Kidney (tissue), 14 donors: ENCODE measurements around the gene PSMD7. TPM values are rescaled to one million over a fixed set of nuclear protein-coding genes. Genes with fewer than 3 reads are reported as not detected.

Experiments
- DNase-seq, 5 donors: peaks; one replicate each; pipeline ENCODE4 v3.0.0-alpha.2; 2013 to 2020
- FAIRE-seq: peaks from 2 replicates; lab custom pipeline; 2012; peaks lifted over from hg19 to GRCh38; lab: Jason Lieb, UNC
- H3K27ac ChIP-seq, 2 donors: one replicate each; pipeline ENCODE4 v1.7.0; 2013; ENCODE audit warnings: low read depth in 2 of 2, low read length in 2 of 2, inconsistent platforms in 1 of 2
- H3K27me3 ChIP-seq: one replicate; pipeline ENCODE4 v1.7.1; 2013; ENCODE audit warnings: low read length, inconsistent platforms; ENCODE audit not compliant: control insufficient read depth, insufficient read depth
- H3K36me3 ChIP-seq, 3 donors: one replicate each; pipeline versions ENCODE4 v1.7.0 to v1.7.1; 2013; ENCODE audit warnings: low read length in 3 of 3, control low read depth in 1 of 3, inconsistent platforms in 1 of 3; ENCODE audit not compliant: insufficient read depth in 3 of 3, control insufficient read depth in 2 of 3
- H3K4me1 ChIP-seq, 3 donors: one replicate each; pipeline versions ENCODE4 v1.7.0 to v1.7.1; 2013; ENCODE audit warnings: low read length in 3 of 3, inconsistent platforms in 1 of 3, low read depth in 1 of 3; ENCODE audit not compliant: control insufficient read depth in 2 of 3, insufficient read depth in 2 of 3
- H3K4me3 ChIP-seq, 3 donors: one replicate each; pipeline versions ENCODE4 v1.7.0 to v1.8.1; 2013; ENCODE audit warnings: low read length in 3 of 3, control low read depth in 1 of 3, inconsistent platforms in 1 of 3
- H3K9ac ChIP-seq, 3 donors: one replicate each; pipeline versions ENCODE4 v1.7.0 to v1.7.1; 2013; ENCODE audit warnings: low read length in 3 of 3, control low read depth in 1 of 3, inconsistent platforms in 1 of 3
- H3K9me3 ChIP-seq, 3 donors: one replicate each; pipeline versions ENCODE4 v1.7.0 to v1.7.1; 2013; ENCODE audit warnings: low read length in 3 of 3, control low read depth in 1 of 3, inconsistent platforms in 1 of 3; ENCODE audit not compliant: control insufficient read depth in 2 of 3, insufficient read depth in 1 of 3
- intact Hi-C: fragments of 100-400 bp; cut with DNase I; formaldehyde crosslinking; loops from one replicate; pipeline ENCODE4 v1.11.1; 2022
- polyA plus RNA-seq: library from polyadenylated mRNA; stranded (reverse); fragments of 350-450 nt; fragmentation: Illumina TruSeq; extraction: RNeasy Lipid Tissue Mini Kit (QIAGEN cat#74804); gene quantifications from one replicate; pipeline ENCODE4 v1.2.3, GENCODE V29; 2014; ENCODE audit warnings: low read depth, low replicate concordance; ENCODE audit not compliant: insufficient read depth
- total RNA-seq: library from RNA; stranded (reverse); fragmentation: NEBNext Ultra II Directional; extraction: Animal tissue kit (Norgen Biotek cat#: 25700); gene quantifications from one replicate; pipeline ENCODE4 v1.2.1, GENCODE V29; 2021
- TF ChIP-seq, protein P1 (sequence below): IDR thresholded peaks from 3 replicates; pipeline ENCODE4 v1.5.1; 2012; ENCODE audit warnings: mild to moderate bottlenecking, moderate library complexity, borderline replicate concordance; ENCODE audit not compliant: insufficient read depth; ENCODE audit errors: extremely low read depth
- donor health status: control.
- donor health status: control.
- donor health status: control.
- donor health status: control.
- donor health status: control.
- donor health status: DM: yes; HTN: yes; CAD: no.
- donor health status: Normal renal cell carcinoma (clear cell type).

The PSMD7 gene
- total and polyA plus RNA-seq, 2 donors from 2014 or later, result 60.7 to 69.6 TPM

DNA sequence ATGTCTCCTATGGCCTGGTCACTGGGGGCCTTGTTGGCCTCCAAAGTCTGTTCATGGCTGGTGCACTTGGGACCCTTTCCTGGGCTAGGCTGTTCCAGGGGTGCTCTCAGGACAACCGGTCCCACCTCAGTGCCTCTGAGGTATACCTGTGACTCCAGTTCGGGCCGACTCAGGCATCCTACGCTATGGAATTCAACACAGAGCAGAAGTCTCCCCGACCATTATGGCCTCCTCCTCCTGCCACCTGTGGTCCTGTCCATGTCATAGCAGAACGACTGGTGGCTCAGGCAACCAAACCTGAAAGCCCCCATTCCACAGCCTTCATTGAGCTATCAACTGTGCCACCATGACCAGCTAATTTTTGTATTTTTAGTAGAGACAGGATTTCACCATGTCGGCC, 8.5 kb upstream of the PSMD7 start:
- H3K9ac ChIP-seq, result no peak overlapping the region
- no peak overlapping the region for H3K4me3 ChIP-seq
- FAIRE-seq, result no peak
- no peaks in the 10 kb centered on the region for H3K4me1 ChIP-seq
- DNase-seq, result no peak
- intact Hi-C loops, result no loop called here
- H3K27me3 ChIP-seq, result no peaks in the 10 kb centered on the region
- H3K27ac ChIP-seq, result no peak overlapping the region
- no peaks in the 10 kb centered on the region for H3K36me3 ChIP-seq
- peaks cover 0 to 11% (median 0%) of the 10 kb centered on the region in 3 donors for H3K9me3 ChIP-seq
- TF ChIP-seq, protein P1, sequence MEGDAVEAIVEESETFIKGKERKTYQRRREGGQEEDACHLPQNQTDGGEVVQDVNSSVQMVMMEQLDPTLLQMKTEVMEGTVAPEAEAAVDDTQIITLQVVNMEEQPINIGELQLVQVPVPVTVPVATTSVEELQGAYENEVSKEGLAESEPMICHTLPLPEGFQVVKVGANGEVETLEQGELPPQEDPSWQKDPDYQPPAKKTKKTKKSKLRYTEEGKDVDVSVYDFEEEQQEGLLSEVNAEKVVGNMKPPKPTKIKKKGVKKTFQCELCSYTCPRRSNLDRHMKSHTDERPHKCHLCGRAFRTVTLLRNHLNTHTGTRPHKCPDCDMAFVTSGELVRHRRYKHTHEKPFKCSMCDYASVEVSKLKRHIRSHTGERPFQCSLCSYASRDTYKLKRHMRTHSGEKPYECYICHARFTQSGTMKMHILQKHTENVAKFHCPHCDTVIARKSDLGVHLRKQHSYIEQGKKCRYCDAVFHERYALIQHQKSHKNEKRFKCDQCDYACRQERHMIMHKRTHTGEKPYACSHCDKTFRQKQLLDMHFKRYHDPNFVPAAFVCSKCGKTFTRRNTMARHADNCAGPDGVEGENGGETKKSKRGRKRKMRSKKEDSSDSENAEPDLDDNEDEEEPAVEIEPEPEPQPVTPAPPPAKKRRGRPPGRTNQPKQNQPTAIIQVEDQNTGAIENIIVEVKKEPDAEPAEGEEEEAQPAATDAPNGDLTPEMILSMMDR, result no peak

GRCh38 chr16:74290356-74290755, 6.3 kb upstream of the PSMD7 start:
- H3K27ac ChIP-seq, result no peak overlapping the region
- TF ChIP-seq, protein P1, result no peak
- FAIRE-seq, result no peak

DNA sequence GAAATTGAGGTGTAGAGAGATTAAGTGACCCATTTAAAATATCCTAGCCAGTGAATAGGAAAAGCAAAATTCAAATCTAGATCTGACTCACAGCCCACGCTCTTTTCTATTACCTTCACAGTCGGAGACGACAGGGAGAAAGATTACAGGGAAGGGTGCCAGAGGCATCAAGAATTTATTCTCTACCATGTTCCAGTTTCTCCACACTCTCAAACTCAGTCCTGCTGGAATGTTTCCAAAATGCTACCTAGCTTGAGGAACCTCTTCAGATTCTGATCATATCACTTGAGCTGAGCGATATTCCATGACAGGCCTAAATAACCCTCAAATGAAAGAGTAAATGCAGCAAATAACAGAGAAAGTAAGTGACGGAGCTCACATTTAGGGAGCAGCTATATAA, 5.4 kb upstream of the PSMD7 start:
- H3K4me3 ChIP-seq, result no peak overlapping the region
- H3K36me3 ChIP-seq, result no peaks in the 10 kb centered on the region
- TF ChIP-seq, protein P1, result no peak
- peaks cover 0 to 11% (median 0%) of the 10 kb centered on the region in 3 donors for H3K9me3 ChIP-seq
- peaks cover 0 to 2% (median 0%) of the 10 kb centered on the region in 3 donors for H3K4me1 ChIP-seq
- intact Hi-C loops, result no loop called here
- DNase-seq (no peak), FAIRE-seq (no peak)
- no peak overlapping the region for H3K9ac ChIP-seq
- H3K27ac ChIP-seq, result no peak overlapping the region
- H3K27me3 ChIP-seq, result no peaks in the 10 kb centered on the region

More at GRCh38 chr16:74290356-74290755, 6.3 kb upstream of the PSMD7 start:
- no peak for DNase-seq
- intact Hi-C loops, result no loop called here
- Histone ChIP-seq H3K27me3 (no peaks in the 10 kb centered on the region), H3K4me1 (no peaks in the 10 kb centered on the region), H3K4me3 (no peak overlapping the region), H3K9me3 (peaks cover 0 to 11% (median 0%) of the 10 kb centered on the region in 3 donors), H3K9ac (no peak overlapping the region), H3K36me3 (no peaks in the 10 kb centered on the region)
